Iris pigment epithelial cell (primary cell): ENCODE results near the gene ASB13.
"Not testable (repeated sequence)": the region's sequence is repeated elsewhere in the genome, so short reads cannot be mapped to it uniquely, and the experiment has no call there.

ENCODE experiments used
- DNase-seq: peaks from one replicate; pipeline ENCODE4 v3.0.0-alpha.2; 2011; ENCODE audit warnings: low read depth

ASB13 gene

GRCh38 chr10:5604961-5605360, 61.4 kb downstream of the ASB13 start:
- no peak for DNase-seq

- no peak for DNase-seq
Observed at GRCh38 chr10:5604236-5604925, 62.0 kb downstream of the ASB13 start.

DNA sequence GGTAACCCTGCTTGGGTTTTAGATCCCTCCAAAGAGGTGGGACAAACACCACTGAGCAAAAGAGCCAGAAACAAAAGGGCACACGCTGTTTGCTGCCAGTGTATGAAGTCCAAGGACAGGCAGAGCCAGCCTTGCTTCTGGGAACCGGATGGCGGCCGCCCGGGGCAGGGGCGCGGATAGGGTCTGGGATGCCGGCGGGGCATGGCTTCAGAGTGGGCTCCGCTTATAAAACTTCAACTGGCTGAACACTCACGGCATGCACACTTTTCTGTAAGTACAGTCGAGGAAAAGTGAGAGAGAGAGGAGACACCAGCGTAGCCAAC, 62.6 kb downstream of the ASB13 start:
- DNase-seq, result no peak

- DNase-seq, result no peak
Observed at GRCh38 chr10:5603091-5603847, 63.1 kb downstream of the ASB13 start.

DNA sequence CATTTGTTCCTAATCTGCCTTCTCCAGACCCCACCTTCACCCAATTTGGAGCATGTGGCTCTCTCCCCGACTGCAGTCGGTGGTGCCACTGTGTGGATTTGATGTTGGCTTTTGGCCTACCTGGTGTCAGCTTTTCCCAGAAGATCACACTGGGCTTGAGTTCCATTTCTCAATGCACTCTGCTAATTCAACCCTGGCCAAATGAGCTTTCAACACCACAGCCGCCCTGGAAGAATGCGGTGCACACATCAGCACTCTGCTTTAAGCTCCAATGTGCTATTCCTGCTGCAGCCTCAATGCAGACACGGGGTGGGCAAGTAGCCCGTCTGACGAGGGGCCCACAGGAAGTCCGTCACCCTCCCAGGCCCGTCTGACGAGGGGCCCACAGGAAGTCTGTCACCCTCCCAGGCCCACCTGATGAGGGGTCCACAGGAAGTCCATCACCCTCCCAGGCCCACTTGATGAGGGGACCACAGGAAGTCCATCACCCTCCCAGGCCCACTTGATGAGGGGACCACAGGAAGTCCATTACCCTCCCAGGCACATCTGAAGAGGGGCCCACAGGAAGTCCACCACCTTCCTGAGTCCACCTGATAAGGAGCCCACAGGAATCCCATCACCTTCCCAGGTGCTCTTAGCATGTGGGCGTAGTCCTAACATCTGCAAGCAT, 64.4 kb downstream of the ASB13 start:
- DNase-seq, result no peak

GRCh38 chr10:5600908-5601307, 65.5 kb downstream of the ASB13 start:
- peak; percentile 64 for DNase-seq

- DNase-seq, result no peak
Observed at GRCh38 chr10:5599613-5600520, 66.5 kb downstream of the ASB13 start.

DNA sequence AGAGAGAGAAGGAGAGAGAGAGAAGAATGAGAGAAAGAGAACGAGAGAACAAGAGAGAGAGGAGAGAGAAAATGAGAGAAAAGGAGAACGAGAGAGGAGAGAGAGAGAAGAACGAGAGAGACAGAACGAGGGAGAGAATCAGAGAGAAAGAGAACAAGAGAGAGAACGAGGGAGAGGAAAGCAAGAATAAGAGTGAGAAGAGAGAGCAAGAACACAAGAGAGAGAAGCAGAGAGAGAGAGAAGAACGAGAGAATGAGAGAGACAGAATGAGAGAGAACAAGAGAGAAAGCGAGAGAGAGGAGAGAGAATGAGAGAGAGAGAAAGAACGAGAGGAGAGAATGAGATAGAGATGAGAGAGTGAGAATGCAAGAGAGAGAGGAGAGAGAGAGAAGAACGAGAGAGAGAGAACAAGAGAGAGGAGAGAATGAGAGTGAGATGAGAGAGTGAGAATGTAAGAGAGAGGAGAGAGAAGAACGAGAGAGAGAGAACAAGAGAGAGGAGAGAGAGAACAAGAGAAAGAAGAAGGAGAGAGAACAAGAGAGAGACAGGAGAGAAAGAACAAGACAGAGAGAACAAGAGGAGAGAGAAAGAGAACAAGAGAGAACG, 68.2 kb downstream of the ASB13 start:
- no peak for DNase-seq

GRCh38 chr10:5596611-5597341, 69.6 kb downstream of the ASB13 start:
- no peak for DNase-seq

- peak; percentile 93 for DNase-seq
Observed at GRCh38 chr10:5595994-5596471, 70.4 kb downstream of the ASB13 start.

DNA sequence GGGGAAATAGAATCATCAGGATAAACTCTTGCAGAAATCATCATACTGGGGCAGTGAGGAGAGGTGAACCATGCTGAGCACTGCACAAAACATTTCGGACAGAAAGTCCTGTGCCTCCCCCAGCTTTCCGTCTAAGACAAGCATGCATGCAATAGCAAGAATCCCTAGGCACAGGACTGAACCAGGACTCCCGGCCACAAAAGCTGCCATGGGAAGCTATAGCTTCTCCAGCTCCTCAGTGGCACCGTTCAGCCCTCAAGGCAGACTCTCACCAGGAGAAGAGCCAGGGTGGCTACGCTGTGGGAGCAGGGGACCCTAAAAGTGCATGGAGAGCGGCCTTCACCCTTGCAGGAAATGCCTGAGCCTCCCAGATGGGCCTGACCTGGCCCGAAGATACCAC, 70.8 kb downstream of the ASB13 start:
- DNase-seq, result peak; percentile 59

DNA sequence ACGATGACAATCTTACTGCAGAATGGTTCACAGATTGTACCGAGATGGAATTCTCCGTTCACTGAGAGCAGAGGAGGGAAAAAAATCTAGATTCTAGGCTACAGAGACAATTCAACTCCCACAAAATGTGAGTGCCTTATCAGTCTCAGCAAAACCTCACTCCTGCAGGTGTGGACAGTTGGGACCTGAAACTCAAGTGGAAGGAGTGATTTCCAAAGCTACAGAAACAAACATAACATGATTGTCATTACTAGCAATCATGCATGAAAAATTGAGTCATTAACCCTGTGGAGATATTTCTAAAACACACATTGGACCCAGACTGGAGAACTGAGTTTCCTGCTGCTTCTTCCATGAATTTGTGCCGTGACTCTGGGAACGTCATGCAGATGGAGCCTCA, 71.3 kb downstream of the ASB13 start:
- DNase-seq, result no peak

- DNase-seq, result peak; percentile 52
Observed at GRCh38 chr10:5594271-5595049, 71.9 kb downstream of the ASB13 start.

DNA sequence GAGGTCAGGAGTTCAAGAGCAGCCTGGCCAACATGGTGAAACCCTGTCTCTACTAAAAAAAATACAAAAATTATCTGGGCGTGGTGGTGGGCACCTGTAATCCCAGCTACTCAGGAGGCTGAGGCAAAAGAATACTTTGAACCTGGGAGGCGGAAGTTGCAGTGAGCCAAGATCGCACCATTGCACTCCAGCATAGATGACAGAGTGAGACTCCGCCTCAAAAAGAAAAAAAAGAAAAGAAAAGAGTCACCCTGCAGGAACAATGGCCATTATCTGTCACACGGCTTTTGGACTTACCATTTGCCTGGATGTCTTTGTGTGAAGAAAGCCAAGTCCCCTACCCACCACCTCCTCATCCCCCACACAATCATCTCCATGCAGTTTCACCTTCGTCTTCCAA, 73.0 kb downstream of the ASB13 start:
- not testable (repeated sequence) for DNase-seq

DNA sequence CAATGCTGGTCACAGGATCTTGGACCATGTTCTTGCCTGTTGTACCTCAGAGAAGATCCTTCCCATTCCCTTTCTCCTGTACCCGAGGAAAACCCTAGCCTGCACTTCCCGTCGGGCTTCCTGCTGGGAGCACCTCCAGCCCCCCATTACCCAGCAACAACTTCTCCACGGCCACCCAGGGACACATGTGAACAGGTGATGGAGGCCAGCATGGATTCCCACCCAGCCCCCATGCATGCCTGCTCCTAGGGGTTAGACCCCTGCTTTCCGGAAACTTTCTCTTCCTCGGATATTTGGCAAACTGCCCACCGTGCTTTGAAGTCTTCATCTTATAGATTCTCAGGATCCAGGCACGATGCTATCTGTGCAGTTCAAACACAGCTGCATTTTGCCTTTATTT, 74.3 kb downstream of the ASB13 start:
- DNase-seq, result no peak

DNA sequence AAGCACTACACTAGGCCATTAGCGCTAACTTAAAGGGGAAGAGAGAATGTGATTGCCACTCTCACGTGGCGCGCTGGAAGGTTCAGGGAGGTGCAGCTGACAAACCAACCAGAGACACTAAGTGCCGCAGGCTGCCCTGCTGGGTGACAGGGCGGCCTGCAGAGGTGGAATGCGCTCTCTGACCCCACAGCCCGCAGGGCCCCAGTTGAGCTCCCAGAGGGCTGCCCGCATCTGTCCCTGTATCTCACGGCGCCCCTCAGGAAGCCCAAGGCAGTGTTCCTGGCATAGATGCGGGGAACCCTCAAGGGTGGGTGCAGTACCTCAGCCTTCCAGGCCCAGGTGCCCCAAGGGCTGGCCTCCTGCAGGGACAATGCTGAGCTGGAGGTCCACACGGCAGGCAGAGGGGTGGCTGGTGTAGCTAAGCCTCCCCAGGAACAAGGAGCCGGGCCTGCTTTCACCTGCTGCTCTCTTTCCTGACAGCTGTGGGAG, 75.0 kb downstream of the ASB13 start:
- DNase-seq, result no peak

- no peak for DNase-seq
Observed at GRCh38 chr10:5590816-5591215, 75.6 kb downstream of the ASB13 start.

DNA sequence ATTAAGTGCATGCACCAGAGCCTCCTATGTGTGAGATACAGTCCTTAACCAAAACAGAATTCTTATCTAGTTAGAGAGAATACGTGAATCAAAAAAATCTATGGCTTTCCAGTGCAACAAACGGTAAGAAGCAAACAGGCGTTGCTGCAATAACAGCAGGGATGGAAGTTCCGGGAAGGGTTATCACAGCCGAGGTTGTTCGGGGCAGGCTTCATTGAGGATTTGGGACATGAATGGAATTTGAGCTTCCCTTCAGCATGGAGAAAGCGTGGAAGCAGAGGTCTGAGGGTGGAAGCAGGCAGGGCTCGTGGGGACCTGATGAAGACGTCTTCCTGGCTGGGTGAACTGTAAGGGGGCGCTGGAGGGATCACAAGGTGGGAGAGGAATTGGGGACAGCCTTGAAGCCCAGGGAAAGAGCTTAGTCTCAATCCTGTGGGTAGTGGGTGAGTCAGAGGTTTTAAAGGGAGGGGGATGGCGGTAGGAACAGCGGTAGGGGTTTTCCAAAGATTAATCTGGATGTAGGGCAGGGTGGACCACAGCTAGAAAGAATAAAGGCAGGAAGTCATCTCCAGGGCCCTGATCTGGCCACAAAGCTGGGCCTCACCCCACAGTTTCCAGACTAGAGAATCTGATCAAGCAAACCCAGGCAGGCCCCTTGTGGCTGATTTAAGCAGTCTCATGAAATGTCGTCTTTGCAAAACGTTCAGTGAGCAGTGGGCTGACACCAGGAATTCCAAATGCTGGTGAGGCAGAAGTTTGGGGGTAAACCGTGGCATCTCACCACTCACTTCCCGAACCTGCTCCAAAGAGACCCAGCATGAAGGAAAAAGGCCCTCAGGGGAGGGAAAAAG, 76.5 kb downstream of the ASB13 start:
- peak; percentile 69 for DNase-seq
